Measurements from ENCODE around the gene CPED1. TPM values are rescaled to one million over a fixed set of nuclear protein-coding genes. Genes with fewer than 3 reads are reported as not detected.

The CPED1 gene
- total and polyA plus RNA-seq, 3 donors from 2014 or later = 7.4 to 13.1 (median 11.8) TPM

- WGBS, 2 donors = 83 to 94% methylated on average over 2 of the region's 2 CpGs
These were observed 10.6 kb downstream of the CPED1 start for GRCh38 chr7:120998996-120999565.

GRCh38 chr7:121000081-121000983, 11.8 kb downstream of the CPED1 start:
- WGBS, 2 donors = 59 to 65% methylated on average over 9 of the region's 9 CpGs
- Histone ChIP-seq H3K4me3 (no peak overlapping the region), H3K27me3 (no peaks in the 10 kb centered on the region), H3K9me3 (no peaks in the 10 kb centered on the region), H3K27ac (peak overlapping the region in 1 of 2 donors; percentile 59), H3K36me3 (ENCODE audit: low read depth, missing control alignments) (no peaks in the 10 kb centered on the region), H3K4me1 (no peaks in the 10 kb centered on the region)
- no peak for DNase-seq
- TF ChIP-seq CTCF (IDR thresholded peaks at IDR 0.05) (no peak), POLR2A (IDR thresholded peaks at IDR 0.05) (no peak)
- intact Hi-C loops (cut with DNase I; ENCODE audit: low total_unique reads) = no loop called here

More at GRCh38 chr7:120998996-120999565, 10.6 kb downstream of the CPED1 start:
- Histone ChIP-seq H3K4me3 (no peak overlapping the region), H3K27me3 (no peaks in the 10 kb centered on the region), H3K9me3 (no peaks in the 10 kb centered on the region), H3K36me3 (ENCODE audit: low read depth, missing control alignments) (no peaks in the 10 kb centered on the region), H3K4me1 (no peaks in the 10 kb centered on the region), H3K27ac (peak overlapping the region in 1 of 2 donors; percentile 59)
- no peak for TF ChIP-seq CTCF (IDR thresholded peaks at IDR 0.05)
- no peak for TF ChIP-seq POLR2A (IDR thresholded peaks at IDR 0.05)
- no peak for DNase-seq
- intact Hi-C loops (cut with DNase I; ENCODE audit: low total_unique reads) = no loop called here

GRCh38 chr7:121001234-121001906, 12.9 kb downstream of the CPED1 start:
- no peak for DNase-seq
- intact Hi-C loops (cut with DNase I; ENCODE audit: low total_unique reads) = no loop called here
- Histone ChIP-seq H3K9me3 (no peaks in the 10 kb centered on the region), H3K4me3 (no peak overlapping the region), H3K27ac (no peak overlapping the region), H3K36me3 (ENCODE audit: low read depth, missing control alignments) (no peaks in the 10 kb centered on the region), H3K4me1 (no peaks in the 10 kb centered on the region), H3K27me3 (no peaks in the 10 kb centered on the region)
- 48 to 66% methylated on average over 3 of the region's 3 CpGs for WGBS, 2 donors
- no peak for TF ChIP-seq POLR2A (IDR thresholded peaks at IDR 0.05)

- H3K4me1 ChIP-seq = peaks cover 5% of the 10 kb centered on the region
- H3K36me3 ChIP-seq (ENCODE audit: low read depth, missing control alignments) = no peaks in the 10 kb centered on the region
- no peak overlapping the region for H3K4me3 ChIP-seq
- peak overlapping the region in 1 of 2 donors; percentile 59 for H3K27ac ChIP-seq
- WGBS, 2 donors = 52 to 53% methylated on average over 2 of the region's 2 CpGs
- no peaks in the 10 kb centered on the region for H3K27me3 ChIP-seq
- intact Hi-C loops (cut with DNase I; ENCODE audit: low total_unique reads) = no loop called here
- DNase-seq = no peak
- no peak for TF ChIP-seq CTCF (IDR thresholded peaks at IDR 0.05)
- no peak for TF ChIP-seq POLR2A (IDR thresholded peaks at IDR 0.05)
- no peaks in the 10 kb centered on the region for H3K9me3 ChIP-seq
These were observed 13.7 kb downstream of the CPED1 start for GRCh38 chr7:121002048-121002756.

All from testis (tissue), 3 donors.